Activated CD8-positive, alpha-beta T cell treated with anti-CD3 and anti-CD28 coated beads, Interleukin-2, amount 10 ng/mL, durations not matched to agents 7 days and 5 days (primary cell): ENCODE data around the gene DNAH12. TPM values are rescaled to one million over a fixed set of nuclear protein-coding genes. Genes with fewer than 3 reads are reported as not detected.
"Not testable (repeated sequence)": the region's sequence is repeated elsewhere in the genome, so short reads cannot be mapped to it uniquely, and the experiment has no call there.

ENCODE experiments used
- ATAC-seq: fragments of 150-1000 bp; cut with Tn5 transposase; one replicate; pipeline ENCODE4 v1.10.0; 2021; ENCODE audit warnings: moderate library complexity
- CTCF ChIA-PET: fragments of 350-600 bp; sonication (Branson Sonifier 250); formaldehyde crosslinking; loops from one replicate; lab custom pipeline; 2021; ENCODE audit warnings: antibody characterized with exemption; lab: Charles Lee
- POLR2A ChIA-PET: fragments of 350-600 bp; sonication (Branson Sonifier 250); formaldehyde crosslinking; loops from one replicate; lab custom pipeline; 2021; ENCODE audit warnings: antibody characterized with exemption; lab: Charles Lee
- DNase-seq: peaks from one replicate; pipeline ENCODE4 v3.0.0-alpha.2; 2020
- H3K27ac Mint-ChIP-seq: one replicate; pipeline ENCODE4 v1.8.0; 2021; ENCODE audit warnings: mild to moderate bottlenecking, mixed read lengths
- H3K27me3 Mint-ChIP-seq: one replicate; pipeline ENCODE4 v1.8.0; 2021; ENCODE audit warnings: low read depth, mixed read lengths
- H3K36me3 Mint-ChIP-seq: one replicate; pipeline ENCODE4 v1.8.0; 2021; ENCODE audit warnings: low read depth, mixed read lengths
- H3K4me1 Mint-ChIP-seq: one replicate; pipeline ENCODE4 v1.8.0; 2021; ENCODE audit warnings: low read depth, mixed read lengths
- H3K4me3 Mint-ChIP-seq: one replicate; pipeline ENCODE4 v1.8.0; 2021; ENCODE audit warnings: mild to moderate bottlenecking, mixed read lengths
- H3K9me3 Mint-ChIP-seq: one replicate; pipeline ENCODE4 v1.8.0; 2022; ENCODE audit warnings: mixed read lengths; ENCODE audit not compliant: insufficient read depth
- total RNA-seq, 2 experiments: library from RNA; stranded (reverse); gene quantifications; one replicate each; pipeline ENCODE4 v1.2.3, GENCODE V29; 2021

Gene DNAH12
- total RNA-seq, 2 experiments from 2014 or later = 0.05 TPM; not detected in 1

DNA sequence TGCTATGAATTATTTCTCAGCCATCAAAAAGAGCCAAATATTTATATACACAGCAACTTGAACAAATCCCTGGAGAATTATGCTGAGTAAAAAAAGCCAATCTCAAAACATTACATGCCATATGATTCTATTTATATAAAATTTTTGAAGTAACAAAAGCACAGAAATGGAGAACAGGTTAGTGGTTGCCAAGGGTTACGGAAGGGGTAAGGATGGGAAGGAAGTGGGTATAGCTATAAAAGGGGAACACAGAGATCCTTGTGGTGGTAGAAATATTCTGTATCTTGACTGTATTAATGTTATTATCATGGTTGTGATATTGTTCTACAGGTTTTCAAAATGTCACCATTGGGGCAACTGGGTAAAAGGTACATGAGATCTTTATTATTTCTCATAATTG lies 189.4 kb downstream of the DNAH12 start:
- no peaks in the 10 kb centered on the region for H3K36me3 Mint-ChIP-seq
- no peaks in the 10 kb centered on the region for H3K27me3 Mint-ChIP-seq
- POLR2A ChIA-PET = no interaction called here
- CTCF ChIA-PET = no interaction called here
- no peak overlapping the region for H3K27ac Mint-ChIP-seq
- DNase-seq (no peak), ATAC-seq (no peak)
- H3K4me3 Mint-ChIP-seq = no peak overlapping the region
- no peaks in the 10 kb centered on the region for H3K9me3 Mint-ChIP-seq
- peaks cover 6% of the 10 kb centered on the region for H3K4me1 Mint-ChIP-seq

DNA sequence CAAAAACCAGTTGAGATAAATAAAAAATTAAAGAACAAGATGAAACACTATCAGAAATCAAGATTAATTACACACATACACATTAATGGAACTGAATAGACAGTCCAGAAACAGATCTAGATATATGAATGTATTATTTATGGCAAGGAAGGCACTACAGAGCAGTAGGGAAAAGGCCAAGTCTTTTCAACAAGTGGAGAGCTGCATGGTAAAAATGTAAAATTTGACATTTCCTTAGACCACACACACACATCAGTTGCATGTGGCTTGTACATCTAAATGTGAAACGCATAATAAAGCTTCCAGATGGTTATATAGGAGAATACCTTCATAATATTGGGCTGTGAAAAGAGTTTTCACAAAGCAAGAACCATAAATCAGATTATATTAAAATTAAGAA lies 193.9 kb downstream of the DNAH12 start:
- ChIA-PET POLR2A (no interaction called here), CTCF (no interaction called here)
- no peaks in the 10 kb centered on the region for H3K9me3 Mint-ChIP-seq
- H3K27ac Mint-ChIP-seq = no peak overlapping the region
- DNase-seq (no peak), ATAC-seq (no peak)
- no peaks in the 10 kb centered on the region for H3K36me3 Mint-ChIP-seq
- H3K4me3 Mint-ChIP-seq = no peak overlapping the region
- H3K4me1 Mint-ChIP-seq = peaks cover 6% of the 10 kb centered on the region
- H3K27me3 Mint-ChIP-seq = peaks cover 9% of the 10 kb centered on the region

DNA sequence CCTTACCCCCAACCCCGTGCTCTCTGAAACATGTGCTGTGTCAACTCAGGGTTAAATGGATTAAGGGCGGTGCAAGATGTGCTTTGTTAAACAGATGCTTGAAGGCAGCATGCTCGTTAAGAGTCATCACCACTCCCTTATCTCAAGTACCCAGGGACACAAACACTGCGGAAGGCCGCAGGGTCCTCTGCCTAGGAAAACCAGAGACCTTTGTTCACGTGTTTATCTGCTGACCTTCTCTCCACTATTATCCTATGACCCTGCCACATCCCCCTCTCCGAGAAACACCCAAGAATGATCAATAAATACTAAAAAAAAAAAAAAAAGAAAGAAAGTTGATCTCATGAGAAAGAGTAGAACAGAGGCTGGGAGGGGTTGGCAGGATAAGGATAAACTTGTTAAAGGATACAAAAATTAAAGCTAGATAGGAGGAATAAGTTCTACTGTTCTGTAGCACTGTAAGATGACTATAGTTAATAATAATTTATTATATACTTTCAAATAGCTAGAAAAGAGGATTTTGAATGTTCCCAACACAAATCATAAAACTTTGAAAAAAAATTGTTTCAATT lies 205.0 kb downstream of the DNAH12 start:
- H3K9me3 Mint-ChIP-seq, CTCF ChIA-PET, H3K4me1 Mint-ChIP-seq, ATAC-seq, H3K27ac Mint-ChIP-seq, POLR2A ChIA-PET, DNase-seq, H3K36me3 Mint-ChIP-seq, H3K4me3 Mint-ChIP-seq: not testable (repeated sequence)
- H3K27me3 Mint-ChIP-seq = peaks cover 21% of the 10 kb centered on the region

DNA sequence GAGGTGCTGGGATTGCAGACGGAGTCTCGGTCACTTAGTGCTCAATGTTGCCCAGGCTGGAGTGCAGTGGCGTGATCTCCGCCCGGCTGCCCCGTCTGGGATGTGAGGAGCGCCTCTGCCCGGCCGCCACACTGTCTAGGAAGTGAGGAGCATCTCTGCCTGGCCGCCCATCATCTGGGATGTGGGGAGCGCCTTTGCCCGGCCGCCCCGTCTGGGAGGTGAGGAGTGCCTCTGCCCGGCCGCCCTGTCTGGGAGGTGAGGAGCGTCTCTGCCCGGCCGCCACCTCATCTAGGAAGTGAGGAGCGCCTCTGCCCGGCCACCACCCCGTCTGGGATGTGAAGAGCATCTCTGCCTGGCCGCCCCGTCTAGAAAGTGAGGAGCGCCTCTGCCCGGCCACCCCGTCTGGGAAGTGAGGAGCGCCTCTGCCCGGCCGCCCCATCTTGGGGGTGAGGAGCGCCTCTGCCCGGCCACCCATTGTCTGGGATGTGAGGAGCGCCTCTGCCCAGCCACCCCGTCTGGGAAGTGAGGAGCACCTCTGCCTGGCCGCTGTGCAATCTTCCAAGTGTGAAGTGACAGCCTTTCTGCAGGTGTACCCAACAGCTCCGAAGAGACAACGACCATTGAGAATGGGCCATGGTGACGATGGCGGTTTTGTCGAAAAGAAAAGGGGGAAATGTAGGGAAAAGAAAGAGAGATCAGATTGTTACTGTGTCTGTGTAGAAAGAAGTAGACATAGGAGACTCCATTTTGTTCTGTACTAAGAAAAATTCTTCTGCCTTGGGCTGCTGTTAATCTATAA lies 205.7 kb downstream of the DNAH12 start:
- ATAC-seq, H3K4me1 Mint-ChIP-seq, CTCF ChIA-PET, POLR2A ChIA-PET, H3K27ac Mint-ChIP-seq, DNase-seq, H3K36me3 Mint-ChIP-seq, H3K4me3 Mint-ChIP-seq, H3K9me3 Mint-ChIP-seq: not testable (repeated sequence)
- H3K27me3 Mint-ChIP-seq = peaks cover 21% of the 10 kb centered on the region

DNA sequence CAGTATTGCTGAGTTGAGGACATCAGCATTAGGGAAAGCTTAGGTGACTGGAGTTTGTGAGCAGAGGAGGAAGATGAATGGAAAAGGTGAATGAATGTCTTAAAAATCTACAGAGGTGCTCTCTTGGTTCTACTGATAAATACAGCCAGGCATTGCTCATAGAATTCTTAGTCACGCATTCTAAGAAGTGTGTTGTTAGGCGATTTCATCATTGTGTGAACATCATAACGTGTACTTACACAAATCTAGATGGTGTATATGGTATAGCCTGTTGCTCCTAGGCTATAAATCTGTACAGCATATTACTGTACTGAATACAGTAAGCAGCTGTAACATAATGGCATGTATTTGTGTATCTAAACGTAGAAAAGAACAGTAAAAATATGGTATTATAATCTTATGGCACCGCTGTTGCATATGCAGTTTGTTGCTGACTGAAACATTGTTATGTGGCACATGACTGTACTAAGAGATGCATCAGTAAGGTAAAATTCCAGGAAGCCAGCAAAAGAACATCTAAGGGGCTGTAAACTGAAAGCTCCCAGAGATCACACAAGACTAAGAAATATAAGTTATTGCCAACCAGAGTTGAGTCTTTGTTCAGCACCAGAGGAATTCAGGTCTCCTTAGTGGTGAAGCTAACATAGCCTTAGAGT lies 208.7 kb downstream of the DNAH12 start:
- ATAC-seq = no peak
- Mint-ChIP-seq H3K4me3 (no peak overlapping the region), H3K27me3 (peaks cover 17% of the 10 kb centered on the region), H3K36me3 (no peaks in the 10 kb centered on the region), H3K9me3 (no peaks in the 10 kb centered on the region), H3K27ac (no peak overlapping the region), H3K4me1 (no peaks in the 10 kb centered on the region)
- ChIA-PET POLR2A (no interaction called here), CTCF (interaction anchor here (0.6 to 1.1 kb wide), 2 partner anchors 13 to 25 kb away, joined by 3 read pairs; no protein-coding TSS in a partner anchor)
- DNase-seq = no peak

DNA sequence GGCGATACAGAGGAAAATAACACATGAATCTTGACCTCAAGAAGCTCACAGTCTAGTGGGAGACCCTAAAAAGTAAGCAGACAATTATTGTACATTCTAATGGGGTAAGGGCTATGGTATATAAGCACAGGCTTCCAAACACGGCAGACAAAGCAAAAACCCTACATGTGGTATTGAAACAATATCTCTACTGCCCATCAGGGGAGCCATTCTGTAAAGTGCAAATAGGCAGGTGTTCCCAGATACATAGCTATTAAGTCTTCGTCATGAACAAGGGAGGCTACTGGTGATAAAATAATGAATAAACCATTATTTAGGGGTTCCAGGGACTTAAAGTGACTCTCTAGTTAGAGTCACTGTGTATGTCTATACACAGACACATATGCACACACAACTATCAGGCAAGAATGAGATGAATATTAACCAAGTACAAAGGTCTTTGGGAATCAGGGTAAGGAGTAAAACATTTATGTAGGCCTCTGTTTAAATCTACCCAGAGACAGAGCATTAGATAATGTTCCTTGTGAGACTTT lies 213.0 kb downstream of the DNAH12 start:
- Mint-ChIP-seq H3K4me3 (no peak overlapping the region), H3K27me3 (peaks cover 13% of the 10 kb centered on the region)
- POLR2A ChIA-PET = no interaction called here

DNA sequence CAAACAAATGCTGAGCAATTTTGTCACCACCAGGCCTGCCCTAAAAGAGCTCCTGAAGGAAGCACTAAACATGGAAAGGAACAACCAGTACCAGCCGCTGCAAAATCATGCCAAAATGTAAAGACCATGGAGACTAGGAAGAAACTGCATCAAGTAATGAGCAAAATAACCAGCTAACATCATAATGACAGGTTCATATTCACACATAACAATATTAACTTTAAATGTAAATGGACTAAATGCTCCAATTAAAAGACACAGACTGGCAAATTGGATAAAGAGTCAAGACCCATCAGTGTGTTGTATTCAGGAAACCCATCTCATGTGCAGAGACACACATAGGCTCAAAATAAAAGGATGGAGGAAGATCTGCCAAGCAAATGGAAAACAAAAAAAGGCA lies 217.6 kb downstream of the DNAH12 start:
- ATAC-seq, H3K4me3 Mint-ChIP-seq, CTCF ChIA-PET, H3K27ac Mint-ChIP-seq, H3K36me3 Mint-ChIP-seq, H3K27me3 Mint-ChIP-seq, H3K4me1 Mint-ChIP-seq, POLR2A ChIA-PET, DNase-seq, H3K9me3 Mint-ChIP-seq: not testable (repeated sequence)

More for the DNA sequence above, 213.0 kb downstream of the DNAH12 start:
- no peaks in the 10 kb centered on the region for H3K9me3 Mint-ChIP-seq
- no peak overlapping the region for H3K27ac Mint-ChIP-seq
- DNase-seq = no peak
- no peaks in the 10 kb centered on the region for H3K4me1 Mint-ChIP-seq
- no peaks in the 10 kb centered on the region for H3K36me3 Mint-ChIP-seq
- ATAC-seq = no peak
- CTCF ChIA-PET = no interaction called here

DNA sequence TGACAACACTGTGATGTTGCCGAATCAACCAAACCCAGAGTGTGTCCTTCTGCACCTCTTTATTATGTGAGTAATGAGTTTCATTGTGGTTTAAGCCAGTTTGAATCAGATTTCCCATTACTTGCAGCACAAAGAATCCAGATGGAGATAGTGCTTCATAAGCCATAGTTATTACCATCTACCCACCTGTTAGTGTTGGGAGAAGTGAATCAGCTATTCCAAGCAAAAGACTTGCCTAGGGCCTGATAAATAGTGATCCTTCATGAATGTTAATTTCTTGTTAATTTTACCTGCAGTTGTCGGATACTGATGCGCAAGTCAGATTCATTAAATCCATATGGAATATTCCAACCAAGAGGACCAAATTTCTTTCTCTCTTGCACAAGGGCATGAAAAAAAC lies 229.9 kb downstream of the DNAH12 start:
- POLR2A ChIA-PET = no interaction called here
- Mint-ChIP-seq H3K27me3 (peaks cover 15% of the 10 kb centered on the region), H3K4me1 (no peaks in the 10 kb centered on the region), H3K36me3 (no peaks in the 10 kb centered on the region), H3K4me3 (no peak overlapping the region), H3K9me3 (no peaks in the 10 kb centered on the region), H3K27ac (no peak overlapping the region)
- CTCF ChIA-PET = no interaction called here
- no peak for DNase-seq
- no peak for ATAC-seq

DNA sequence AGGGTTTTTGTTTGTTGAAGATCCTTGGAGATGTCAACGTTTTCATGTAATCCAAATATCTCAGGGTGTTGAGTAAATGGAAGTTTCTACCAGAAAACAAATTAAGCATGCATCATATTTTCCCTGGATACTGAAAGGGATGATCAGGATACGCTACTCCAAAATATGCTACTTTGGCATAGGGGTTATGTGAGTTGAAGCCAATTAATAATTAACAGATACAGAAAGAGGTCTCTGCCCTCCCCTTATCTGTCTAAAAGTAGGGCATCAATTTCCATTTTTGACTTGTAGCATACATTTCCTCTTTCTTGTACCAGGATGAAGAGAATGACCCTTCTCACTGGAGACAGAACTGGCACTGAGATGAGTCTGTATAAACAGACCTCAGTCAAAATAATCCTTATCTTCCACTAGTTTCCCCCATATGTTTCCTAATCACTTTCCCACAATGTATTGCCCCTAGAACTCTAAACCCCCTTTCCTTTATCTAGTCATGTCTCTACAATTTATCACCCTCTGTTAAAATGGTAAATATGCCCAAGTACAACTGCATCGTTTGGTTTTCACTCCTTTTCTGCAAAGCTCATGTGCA lies 234.3 kb downstream of the DNAH12 start:
- H3K27me3 Mint-ChIP-seq = peaks cover 5% of the 10 kb centered on the region
- POLR2A ChIA-PET = no interaction called here
- no peak for DNase-seq
- H3K4me1 Mint-ChIP-seq = no peaks in the 10 kb centered on the region
- no peak overlapping the region for H3K27ac Mint-ChIP-seq
- CTCF ChIA-PET = no interaction called here
- no peaks in the 10 kb centered on the region for H3K36me3 Mint-ChIP-seq
- H3K4me3 Mint-ChIP-seq = no peak overlapping the region
- ATAC-seq = no peak
- no peaks in the 10 kb centered on the region for H3K9me3 Mint-ChIP-seq

DNA sequence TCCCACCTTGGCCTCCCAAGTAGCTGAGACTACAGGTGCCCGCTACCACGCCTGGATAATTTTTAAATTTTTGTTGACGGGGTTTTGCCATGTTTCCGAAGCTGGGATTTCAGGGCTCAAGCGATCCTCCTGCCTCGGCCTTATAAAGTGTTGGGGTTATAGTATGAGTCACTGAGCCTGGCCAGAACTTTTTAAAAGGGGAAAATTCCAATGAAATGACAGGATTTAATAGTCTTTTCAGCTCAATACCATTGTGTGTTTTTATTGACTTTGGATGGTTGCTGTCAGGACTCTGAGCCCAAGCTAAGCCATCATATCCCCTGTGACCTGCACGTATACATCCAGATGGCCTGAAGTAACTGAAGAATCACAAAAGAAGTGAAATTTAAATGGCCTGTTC lies 240.6 kb downstream of the DNAH12 start:
- H3K4me3 Mint-ChIP-seq, CTCF ChIA-PET, ATAC-seq, H3K36me3 Mint-ChIP-seq, H3K9me3 Mint-ChIP-seq, DNase-seq, H3K27ac Mint-ChIP-seq, POLR2A ChIA-PET, H3K4me1 Mint-ChIP-seq: not testable (repeated sequence)
- peaks cover 11% of the 10 kb centered on the region for H3K27me3 Mint-ChIP-seq

DNA sequence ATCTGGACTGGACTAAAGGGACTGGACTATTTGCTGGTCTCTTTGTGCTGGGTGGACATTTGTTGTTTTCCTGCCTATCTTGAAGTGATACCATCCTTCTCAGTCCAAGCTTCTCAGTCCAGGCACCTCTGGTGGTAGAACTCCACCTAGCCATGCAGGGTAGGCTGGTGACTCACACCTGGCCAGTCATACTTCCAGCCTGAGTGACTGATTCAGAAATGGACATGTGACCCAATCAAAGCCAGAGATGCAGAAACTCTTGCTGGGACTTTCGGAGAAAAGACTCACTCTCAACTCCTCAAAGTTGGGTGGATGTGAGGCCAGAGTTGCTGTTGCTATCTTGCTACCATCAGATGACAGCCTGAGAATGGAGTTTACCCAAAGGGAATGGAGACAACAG lies 246.1 kb downstream of the DNAH12 start:
- no peak overlapping the region for H3K27ac Mint-ChIP-seq
- POLR2A ChIA-PET = no interaction called here
- no peak overlapping the region for H3K4me3 Mint-ChIP-seq
- DNase-seq (no peak), ATAC-seq (no peak)
- no peaks in the 10 kb centered on the region for H3K4me1 Mint-ChIP-seq
- no peaks in the 10 kb centered on the region for H3K9me3 Mint-ChIP-seq
- H3K27me3 Mint-ChIP-seq = peaks cover 15% of the 10 kb centered on the region
- H3K36me3 Mint-ChIP-seq = no peaks in the 10 kb centered on the region
- CTCF ChIA-PET = no interaction called here
